C4-2B (cell line): ENCODE results near the gene ARHGEF1.

Source experiments
- H3K27ac ChIP-seq: fragments of 450-650 bp; 2 replicates; pipeline ENCODE4 v1.5.1; 2017
- ZFX ChIP-seq: fragments of 450-650 bp; IDR thresholded peaks from 2 replicates; pipeline ENCODE4 v1.6.1; 2017
- TF ChIP-seq, protein P1 (sequence below): fragments of 450-650 bp; conservative IDR thresholded peaks from 2 replicates; pipeline ENCODE4 v1.5.1; 2017; ENCODE audit warnings: mild to moderate bottlenecking

The ARHGEF1 gene

DNA sequence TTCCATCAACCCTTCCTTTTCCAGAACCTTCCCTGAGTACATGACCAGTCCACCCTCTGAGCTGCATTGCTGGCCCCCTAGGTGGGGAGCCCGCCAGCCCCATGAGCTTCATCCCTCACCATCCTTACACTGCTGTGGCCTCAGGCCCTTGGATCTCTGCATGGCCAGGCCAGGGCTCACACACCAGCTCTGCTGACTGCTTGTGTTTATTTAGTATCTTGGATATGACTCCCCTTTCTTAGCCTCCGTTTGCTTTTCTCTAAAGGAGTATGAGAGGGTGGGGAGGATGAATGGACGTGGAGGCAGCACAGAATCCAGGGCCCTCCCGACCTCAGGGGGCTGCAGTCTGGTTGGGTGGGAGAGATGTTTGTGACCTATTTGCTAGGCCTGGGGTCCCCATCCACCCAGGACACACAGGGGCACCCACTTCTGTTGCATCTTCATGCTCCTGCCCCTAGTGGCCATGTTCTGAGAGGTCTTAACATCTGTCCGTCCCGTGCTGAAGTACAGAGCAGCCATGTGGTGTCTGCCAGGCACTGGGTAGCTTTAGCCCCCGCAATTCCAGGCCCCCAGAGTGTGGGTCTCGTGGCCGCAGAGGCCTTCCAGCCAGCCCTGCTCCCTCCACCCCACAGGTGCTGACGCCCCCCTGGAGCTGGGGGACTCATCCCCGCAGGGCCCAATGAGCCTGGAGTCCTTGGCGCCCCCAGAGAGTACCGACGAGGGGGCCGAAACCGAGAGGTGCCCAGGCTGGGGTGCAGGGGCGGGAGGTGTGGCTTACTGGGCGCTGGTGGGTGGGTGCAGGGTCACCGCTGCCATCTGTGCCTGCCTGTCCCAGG is 13.0 kb downstream of the ARHGEF1 start:
- no peak for TF ChIP-seq ZFX
- TF ChIP-seq, protein P1, sequence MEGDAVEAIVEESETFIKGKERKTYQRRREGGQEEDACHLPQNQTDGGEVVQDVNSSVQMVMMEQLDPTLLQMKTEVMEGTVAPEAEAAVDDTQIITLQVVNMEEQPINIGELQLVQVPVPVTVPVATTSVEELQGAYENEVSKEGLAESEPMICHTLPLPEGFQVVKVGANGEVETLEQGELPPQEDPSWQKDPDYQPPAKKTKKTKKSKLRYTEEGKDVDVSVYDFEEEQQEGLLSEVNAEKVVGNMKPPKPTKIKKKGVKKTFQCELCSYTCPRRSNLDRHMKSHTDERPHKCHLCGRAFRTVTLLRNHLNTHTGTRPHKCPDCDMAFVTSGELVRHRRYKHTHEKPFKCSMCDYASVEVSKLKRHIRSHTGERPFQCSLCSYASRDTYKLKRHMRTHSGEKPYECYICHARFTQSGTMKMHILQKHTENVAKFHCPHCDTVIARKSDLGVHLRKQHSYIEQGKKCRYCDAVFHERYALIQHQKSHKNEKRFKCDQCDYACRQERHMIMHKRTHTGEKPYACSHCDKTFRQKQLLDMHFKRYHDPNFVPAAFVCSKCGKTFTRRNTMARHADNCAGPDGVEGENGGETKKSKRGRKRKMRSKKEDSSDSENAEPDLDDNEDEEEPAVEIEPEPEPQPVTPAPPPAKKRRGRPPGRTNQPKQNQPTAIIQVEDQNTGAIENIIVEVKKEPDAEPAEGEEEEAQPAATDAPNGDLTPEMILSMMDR = no peak; the same call in 1 of the 2 replicates
- no peak overlapping the region for H3K27ac ChIP-seq

DNA sequence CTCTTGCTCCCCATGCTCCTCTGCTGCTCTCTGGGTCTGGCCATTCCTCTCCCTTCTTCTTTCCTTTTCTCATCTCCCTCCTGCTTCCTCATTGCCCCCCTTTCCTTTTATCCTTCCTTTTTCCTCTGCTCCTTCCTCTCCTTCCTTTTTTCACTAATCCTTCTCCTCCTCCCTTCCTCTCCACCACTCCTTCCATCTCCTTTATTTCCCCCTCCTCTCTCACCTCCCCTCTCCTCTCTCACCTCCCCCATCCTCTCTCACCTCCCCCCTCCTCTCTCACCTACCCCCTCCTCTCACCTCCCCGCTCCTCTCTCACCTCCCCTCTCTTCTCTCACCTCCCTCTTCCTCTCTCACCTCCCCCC is 13.6 kb downstream of the ARHGEF1 start:
- TF ChIP-seq, protein P1 = no peak
- no peak for TF ChIP-seq ZFX
- no peak overlapping the region for H3K27ac ChIP-seq

DNA sequence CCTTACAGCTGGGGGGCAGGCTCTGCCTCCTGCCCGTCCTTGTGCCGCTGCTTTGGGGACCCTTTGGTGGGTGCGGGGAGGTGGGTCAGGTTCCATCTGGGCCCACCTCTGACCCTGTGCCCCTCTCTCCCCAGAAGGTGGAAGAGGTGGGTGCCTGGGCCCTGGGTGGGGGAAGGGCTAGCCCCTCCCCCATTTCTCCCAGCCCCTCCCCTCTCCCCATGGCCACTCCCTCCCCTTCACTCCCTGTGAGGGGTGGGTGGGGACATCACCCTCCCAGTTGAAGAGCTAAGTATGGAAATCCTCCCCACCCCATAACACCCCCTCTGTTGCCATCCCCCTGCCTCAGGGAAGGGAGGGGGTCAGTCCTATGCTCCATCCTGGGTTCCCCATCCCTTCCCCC is 14.2 kb downstream of the ARHGEF1 start:
- H3K27ac ChIP-seq = no peak overlapping the region
- TF ChIP-seq ZFX = no peak
- TF ChIP-seq, protein P1 = no peak

DNA sequence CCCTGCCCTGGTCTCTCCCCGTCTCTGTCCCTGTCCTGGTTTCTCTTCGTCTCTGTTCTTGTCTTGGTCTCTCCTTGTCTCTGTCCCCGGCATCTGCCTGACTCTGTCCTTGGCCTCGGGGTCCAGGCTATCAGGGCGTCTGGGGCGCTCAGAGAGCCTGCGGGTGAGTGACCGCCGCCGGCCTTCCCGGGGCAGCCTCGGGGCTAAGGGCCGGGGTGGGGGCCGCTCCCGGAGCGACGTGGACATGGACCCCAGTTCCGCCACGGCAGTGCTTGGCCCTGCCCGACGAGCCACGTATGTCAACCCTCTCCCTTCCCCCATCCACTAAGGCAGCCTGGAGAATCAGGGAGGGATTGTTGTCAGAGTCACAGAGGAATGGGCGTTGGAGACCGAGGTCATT is 14.8 kb downstream of the ARHGEF1 start:
- no peak overlapping the region for H3K27ac ChIP-seq
- TF ChIP-seq, protein P1 = no peak
- TF ChIP-seq ZFX = no peak

DNA sequence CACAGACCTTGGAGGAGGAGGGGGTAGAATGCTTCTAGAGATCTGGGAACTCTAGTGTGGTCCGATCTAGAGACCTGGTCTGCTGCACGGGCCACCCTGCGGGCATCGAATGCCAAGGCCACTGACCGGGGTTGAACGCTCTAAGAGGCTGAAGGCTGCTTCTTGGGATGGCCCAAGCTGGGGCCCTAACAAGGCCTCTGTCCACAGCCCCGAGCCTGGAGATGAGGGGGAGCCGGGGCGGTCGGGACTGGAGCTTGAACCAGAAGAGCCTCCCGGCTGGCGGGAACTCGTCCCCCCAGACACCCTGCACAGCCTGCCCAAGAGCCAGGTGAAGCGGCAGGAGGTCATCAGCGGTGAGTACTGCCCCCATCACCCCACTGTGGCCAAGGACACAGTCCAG is 15.3 kb downstream of the ARHGEF1 start:
- no peak for TF ChIP-seq ZFX
- TF ChIP-seq, protein P1 = no peak
- H3K27ac ChIP-seq = no peak overlapping the region

DNA sequence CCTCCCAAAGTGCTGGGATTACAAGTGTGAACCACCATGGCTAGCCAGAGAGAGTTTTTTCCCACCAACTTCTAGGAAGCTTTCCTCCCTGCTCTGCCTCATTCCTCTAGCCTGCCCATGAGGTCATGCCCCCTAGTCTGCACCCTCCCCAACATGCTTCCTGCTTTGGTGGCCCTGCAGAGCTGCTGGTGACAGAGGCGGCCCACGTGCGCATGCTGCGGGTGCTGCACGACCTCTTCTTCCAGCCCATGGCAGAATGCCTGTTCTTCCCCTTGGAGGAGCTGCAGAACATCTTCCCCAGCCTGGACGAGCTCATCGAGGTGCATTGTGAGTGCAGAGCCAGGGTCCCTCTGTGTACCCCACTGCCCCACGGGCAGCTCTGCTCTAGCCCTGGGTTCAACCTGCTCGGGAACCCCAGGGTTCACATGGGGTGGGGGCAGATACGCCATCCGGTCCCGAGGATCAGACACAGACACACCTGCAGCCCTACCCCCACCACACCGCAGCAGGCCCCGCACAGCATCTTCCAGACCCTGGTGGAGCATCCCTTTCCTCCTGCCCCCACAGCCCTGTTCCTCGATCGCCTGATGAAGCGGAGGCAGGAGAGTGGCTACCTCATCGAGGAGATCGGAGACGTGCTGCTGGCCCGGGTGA is 18.9 kb downstream of the ARHGEF1 start:
- TF ChIP-seq ZFX = no peak
- TF ChIP-seq, protein P1 = no peak

DNA sequence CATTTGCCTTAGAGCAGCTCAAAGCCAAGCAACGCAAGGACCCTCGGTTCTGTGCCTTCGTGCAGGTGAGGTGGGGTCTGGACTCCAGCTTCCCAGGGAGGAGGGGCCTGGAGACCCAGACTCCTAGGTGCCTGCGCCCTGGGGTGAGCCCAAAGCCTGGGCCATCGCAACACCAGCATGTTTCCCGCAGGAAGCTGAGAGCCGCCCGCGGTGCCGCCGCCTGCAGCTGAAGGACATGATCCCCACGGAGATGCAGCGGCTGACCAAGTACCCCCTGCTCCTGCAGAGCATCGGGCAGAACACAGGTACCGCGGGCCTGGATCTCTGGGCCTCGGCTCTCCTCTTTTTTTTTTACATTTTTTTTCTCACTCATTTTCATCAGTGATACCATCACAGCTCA is 19.6 kb downstream of the ARHGEF1 start:
- no peak for TF ChIP-seq ZFX
- TF ChIP-seq, protein P1 = no peak
- H3K27ac ChIP-seq = no peak overlapping the region; the same call in 1 of the 2 replicates

More for the DNA sequence above, 18.9 kb downstream of the ARHGEF1 start:
- H3K27ac ChIP-seq = no peak overlapping the region
